ENCODE measurements around the gene LRMDA.
"Not testable (repeated sequence)": the region's sequence is repeated elsewhere in the genome, so short reads cannot be mapped to it uniquely, and the experiment has no call there.

LRMDA gene

GRCh38 chr10:75598998-75599397, 167.6 kb downstream of the LRMDA start:
- Mint-ChIP-seq H3K4me1 (peaks cover 40% of the 10 kb centered on the region), H3K36me3 (ENCODE audit: low read depth) (no peaks in the 10 kb centered on the region), H3K27ac (no peak overlapping the region), H3K27me3 (ENCODE audit: low read depth) (peaks cover 41% of the 10 kb centered on the region), H3K9me3 (no peaks in the 10 kb centered on the region), H3K4me3 (no peak overlapping the region)
- TF ChIP-seq, protein P1, sequence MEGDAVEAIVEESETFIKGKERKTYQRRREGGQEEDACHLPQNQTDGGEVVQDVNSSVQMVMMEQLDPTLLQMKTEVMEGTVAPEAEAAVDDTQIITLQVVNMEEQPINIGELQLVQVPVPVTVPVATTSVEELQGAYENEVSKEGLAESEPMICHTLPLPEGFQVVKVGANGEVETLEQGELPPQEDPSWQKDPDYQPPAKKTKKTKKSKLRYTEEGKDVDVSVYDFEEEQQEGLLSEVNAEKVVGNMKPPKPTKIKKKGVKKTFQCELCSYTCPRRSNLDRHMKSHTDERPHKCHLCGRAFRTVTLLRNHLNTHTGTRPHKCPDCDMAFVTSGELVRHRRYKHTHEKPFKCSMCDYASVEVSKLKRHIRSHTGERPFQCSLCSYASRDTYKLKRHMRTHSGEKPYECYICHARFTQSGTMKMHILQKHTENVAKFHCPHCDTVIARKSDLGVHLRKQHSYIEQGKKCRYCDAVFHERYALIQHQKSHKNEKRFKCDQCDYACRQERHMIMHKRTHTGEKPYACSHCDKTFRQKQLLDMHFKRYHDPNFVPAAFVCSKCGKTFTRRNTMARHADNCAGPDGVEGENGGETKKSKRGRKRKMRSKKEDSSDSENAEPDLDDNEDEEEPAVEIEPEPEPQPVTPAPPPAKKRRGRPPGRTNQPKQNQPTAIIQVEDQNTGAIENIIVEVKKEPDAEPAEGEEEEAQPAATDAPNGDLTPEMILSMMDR (IDR thresholded peaks at IDR 0.05; ENCODE audit: unreplicated experiment in 3 of 3): no peak

GRCh38 chr10:75599875-75600648, 168.6 kb downstream of the LRMDA start:
- Mint-ChIP-seq H3K4me1 (peaks cover 40% of the 10 kb centered on the region), H3K4me3 (no peak overlapping the region), H3K36me3 (ENCODE audit: low read depth) (no peaks in the 10 kb centered on the region), H3K27me3 (ENCODE audit: low read depth) (peaks cover 47% of the 10 kb centered on the region), H3K9me3 (no peaks in the 10 kb centered on the region), H3K27ac (peak overlapping the region in 2 of 3 experiments; percentile 15 to 36)
- TF ChIP-seq, protein P1 (IDR thresholded peaks at IDR 0.05; ENCODE audit: unreplicated experiment in 3 of 3): no peak

GRCh38 chr10:75600833-75601232, 169.4 kb downstream of the LRMDA start:
- H3K4me1 Mint-ChIP-seq: peaks cover 40% of the 10 kb centered on the region
- H3K36me3 Mint-ChIP-seq (ENCODE audit: low read depth): no peaks in the 10 kb centered on the region
- H3K27ac Mint-ChIP-seq: peak overlapping the region in 2 of 3 experiments; percentile 1 to 36
- H3K4me3 Mint-ChIP-seq: no peak overlapping the region
- no peaks in the 10 kb centered on the region for H3K9me3 Mint-ChIP-seq
- H3K27me3 Mint-ChIP-seq (ENCODE audit: low read depth): peaks cover 55% of the 10 kb centered on the region
- TF ChIP-seq, protein P1 (IDR thresholded peaks at IDR 0.05; ENCODE audit: unreplicated experiment in 3 of 3): no peak

GRCh38 chr10:75602341-75602740, 170.9 kb downstream of the LRMDA start:
- no peaks in the 10 kb centered on the region for H3K9me3 Mint-ChIP-seq
- peaks cover 58% of the 10 kb centered on the region for H3K27me3 Mint-ChIP-seq (ENCODE audit: low read depth)
- H3K4me3 Mint-ChIP-seq: no peak overlapping the region
- no peaks in the 10 kb centered on the region for H3K36me3 Mint-ChIP-seq (ENCODE audit: low read depth)
- no peak overlapping the region for H3K27ac Mint-ChIP-seq
- TF ChIP-seq, protein P1 (IDR thresholded peaks at IDR 0.05; ENCODE audit: unreplicated experiment in 3 of 3): no peak
- H3K4me1 Mint-ChIP-seq: peaks cover 34% of the 10 kb centered on the region

DNA sequence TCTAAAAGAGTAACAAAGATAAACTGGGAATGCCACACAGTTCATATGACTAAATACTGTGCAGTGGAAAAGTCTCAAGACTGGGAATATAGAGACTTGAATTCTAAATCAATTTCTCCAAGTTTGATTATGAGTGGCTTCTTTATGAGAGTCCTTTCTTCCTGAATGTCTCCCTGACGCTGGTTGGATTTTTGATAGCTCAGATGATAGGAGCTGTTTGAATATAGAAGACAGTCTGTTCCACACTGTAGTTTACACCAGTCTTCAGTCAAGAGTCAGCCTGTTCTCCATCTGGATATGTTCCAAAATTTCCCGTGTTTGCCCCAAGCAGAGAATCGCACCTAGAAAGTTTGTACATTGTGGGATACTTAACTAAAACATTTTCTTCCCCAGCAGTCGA, 173.7 kb downstream of the LRMDA start:
- H3K36me3 Mint-ChIP-seq (ENCODE audit: low read depth): no peaks in the 10 kb centered on the region
- H3K27ac Mint-ChIP-seq: no peak overlapping the region
- peaks cover 13% of the 10 kb centered on the region for H3K4me1 Mint-ChIP-seq
- TF ChIP-seq, protein P1 (IDR thresholded peaks at IDR 0.05; ENCODE audit: unreplicated experiment in 3 of 3): no peak
- H3K4me3 Mint-ChIP-seq: no peak overlapping the region
- H3K9me3 Mint-ChIP-seq: no peaks in the 10 kb centered on the region
- H3K27me3 Mint-ChIP-seq (ENCODE audit: low read depth): peaks cover 54% of the 10 kb centered on the region

GRCh38 chr10:75605795-75606194, 174.4 kb downstream of the LRMDA start:
- Mint-ChIP-seq H3K27me3 (ENCODE audit: low read depth) (peaks cover 56% of the 10 kb centered on the region), H3K27ac (peak overlapping the region in 2 of 3 experiments; percentile 35 to 58)
- not testable (repeated sequence) for H3K36me3 Mint-ChIP-seq (ENCODE audit: low read depth); H3K4me3 Mint-ChIP-seq; H3K4me1 Mint-ChIP-seq; H3K9me3 Mint-ChIP-seq
